Lower leg skin (tissue), 3 donors: Measurements from ENCODE around the gene VPS13D.

Experiments
- CTCF ChIP-seq, 3 donors: fragments of 450-650 bp; IDR thresholded peaks; one replicate each; pipeline ENCODE4 v1.5.1; 2016; ENCODE audit warnings: antibody characterized with exemption in 3 of 3, mild to moderate bottlenecking in 3 of 3, moderate library complexity in 2 of 3
- POLR2A ChIP-seq, 2 donors: fragments of 450-650 bp; IDR thresholded peaks; one replicate each; pipeline ENCODE4 v1.6.1; 2016 to 2017; ENCODE audit warnings: antibody characterized with exemption in 2 of 2, mild to moderate bottlenecking in 1 of 2, moderate library complexity in 1 of 2

DNA sequence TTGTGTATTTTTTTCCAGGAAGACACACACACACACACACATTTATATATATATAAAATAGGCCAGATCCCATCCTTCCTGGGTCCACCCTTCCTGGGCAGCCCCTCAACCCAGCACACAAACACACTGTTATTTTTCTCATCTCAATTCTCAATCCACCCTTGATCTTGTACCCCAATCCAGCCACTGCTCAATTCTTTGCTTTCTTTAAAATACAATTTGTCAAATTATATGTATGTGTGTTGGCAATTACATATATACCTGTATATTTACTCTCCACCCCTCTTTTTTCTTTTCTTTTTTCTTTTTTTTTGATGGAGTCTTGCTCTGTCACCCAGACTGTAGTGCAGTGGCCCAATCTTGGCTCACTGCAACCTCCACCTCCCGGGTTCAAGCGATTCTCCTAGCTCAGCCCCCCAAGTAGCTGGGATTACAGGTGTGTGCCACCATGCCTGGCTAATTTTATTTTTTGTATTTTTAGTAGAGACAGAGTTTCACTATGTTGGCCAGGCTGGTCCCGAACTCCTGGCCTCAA, 299.9 kb downstream of the VPS13D start:
- TF ChIP-seq CTCF (IDR thresholded peaks at IDR 0.05) = no peak
- no peak for TF ChIP-seq POLR2A (IDR thresholded peaks at IDR 0.05)
